Skeletal muscle satellite cell (primary cell): ENCODE results near the gene EDNRB.
A peak's percentile ranks its signal among the peaks of the same experiment; 100 is the strongest.

Experiments
- H3K27me3 ChIP-seq: 2 replicates; pipeline ENCODE4 v1.7.0; 2013; ENCODE audit warnings: low read length; ENCODE audit not compliant: control insufficient read depth, insufficient read depth
- H3K36me3 ChIP-seq: 2 replicates; pipeline ENCODE4 v1.7.0; 2013; ENCODE audit warnings: mild to moderate bottlenecking, control low read depth, low read length; ENCODE audit not compliant: insufficient read depth
- H3K4me1 ChIP-seq: 2 replicates; pipeline ENCODE4 v1.7.0; 2013; ENCODE audit warnings: low read length; ENCODE audit not compliant: control insufficient read depth, insufficient read depth
- H3K4me2 ChIP-seq: 2 replicates; pipeline ENCODE4 v1.7.0; 2013; ENCODE audit warnings: mild to moderate bottlenecking, low read length
- H3K4me3 ChIP-seq: 2 replicates; pipeline ENCODE4 v1.7.0; 2013; ENCODE audit warnings: low read length
- H3K9ac ChIP-seq: 2 replicates; pipeline ENCODE4 v1.7.0; 2013; ENCODE audit warnings: mild to moderate bottlenecking, low read depth, low read length, moderate library complexity
- H3K9me3 ChIP-seq: replicated peaks from 2 replicates; pipeline ENCODE4 v1.7.0; 2013; ENCODE audit warnings: mild to moderate bottlenecking, control low read depth, low read length

EDNRB gene

DNA sequence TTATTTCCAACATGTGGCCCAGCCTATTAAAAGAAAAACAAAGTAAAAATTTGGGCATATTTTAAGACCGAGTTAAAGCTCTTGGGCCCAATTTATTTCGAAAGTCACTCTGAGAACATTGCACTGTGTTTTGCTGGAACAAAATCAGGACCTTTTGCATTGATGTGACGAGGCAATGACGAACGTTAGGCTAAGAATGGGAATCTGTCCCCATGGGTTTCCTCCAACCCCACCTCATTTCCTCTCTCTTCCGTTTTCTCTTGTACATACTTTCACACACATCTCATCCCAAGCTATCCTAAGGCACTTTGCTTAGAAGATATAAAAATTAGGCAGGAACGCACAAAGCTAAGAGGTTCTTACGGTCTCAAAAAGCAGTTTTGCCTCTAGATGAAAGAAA lies 22.1 kb downstream of the EDNRB start:
- Histone ChIP-seq H3K4me3 (no peak overlapping the region), H3K9me3 (no peaks in the 10 kb centered on the region), H3K27me3 (no peaks in the 10 kb centered on the region), H3K9ac (peak overlapping the region; percentile 62), H3K4me1 (peaks cover 20% of the 10 kb centered on the region), H3K36me3 (no peaks in the 10 kb centered on the region), H3K4me2 (peak overlapping the region; percentile 74)

DNA sequence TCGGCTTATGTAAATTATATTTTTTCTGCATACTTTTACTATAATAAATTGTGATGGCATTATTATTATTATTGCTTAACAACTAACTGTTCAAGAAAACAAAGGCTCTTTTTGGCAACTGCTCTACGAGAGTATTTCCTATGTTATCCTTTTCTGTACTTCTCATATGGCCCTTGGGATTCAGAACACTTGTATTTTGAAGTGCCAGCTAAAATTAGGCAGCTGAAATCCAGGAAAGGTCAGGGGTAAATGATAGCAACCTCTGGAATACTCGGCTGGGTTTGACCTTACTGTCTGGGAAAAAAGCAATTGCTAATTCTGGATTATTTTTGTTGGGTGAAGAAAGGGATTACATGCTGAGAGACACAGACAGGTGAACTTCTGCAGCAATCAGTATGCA lies 23.9 kb downstream of the EDNRB start:
- H3K27me3 ChIP-seq, result no peaks in the 10 kb centered on the region
- H3K4me1 ChIP-seq, result peaks cover 20% of the 10 kb centered on the region
- no peaks in the 10 kb centered on the region for H3K9me3 ChIP-seq
- H3K4me2 ChIP-seq, result no peak overlapping the region
- no peaks in the 10 kb centered on the region for H3K36me3 ChIP-seq
- no peak overlapping the region for H3K4me3 ChIP-seq
- no peak overlapping the region for H3K9ac ChIP-seq

DNA sequence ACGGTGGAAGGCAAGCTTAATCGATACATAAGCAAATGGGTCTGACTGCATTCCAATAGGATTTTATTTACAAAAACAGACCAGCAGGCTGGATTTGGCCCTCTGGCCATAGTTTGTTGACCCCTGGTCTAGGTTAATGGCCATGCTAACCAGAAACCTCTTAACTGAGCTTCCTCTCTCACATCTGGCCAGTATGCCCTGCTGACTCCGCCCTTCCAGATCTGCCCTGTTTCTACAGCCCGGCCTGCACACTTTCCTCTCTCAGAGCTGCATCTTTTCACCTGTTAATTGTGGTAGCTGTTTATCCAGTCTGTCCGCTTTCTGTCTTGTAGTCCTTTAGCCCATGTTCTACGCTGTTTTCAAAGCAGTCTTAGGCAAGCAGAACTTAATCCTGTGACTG lies 25.6 kb downstream of the EDNRB start:
- H3K4me2 ChIP-seq, result no peak overlapping the region
- no peaks in the 10 kb centered on the region for H3K36me3 ChIP-seq
- no peaks in the 10 kb centered on the region for H3K27me3 ChIP-seq
- H3K4me3 ChIP-seq, result no peak overlapping the region
- H3K9me3 ChIP-seq, result no peaks in the 10 kb centered on the region
- peaks cover 15% of the 10 kb centered on the region for H3K4me1 ChIP-seq
- no peak overlapping the region for H3K9ac ChIP-seq

DNA sequence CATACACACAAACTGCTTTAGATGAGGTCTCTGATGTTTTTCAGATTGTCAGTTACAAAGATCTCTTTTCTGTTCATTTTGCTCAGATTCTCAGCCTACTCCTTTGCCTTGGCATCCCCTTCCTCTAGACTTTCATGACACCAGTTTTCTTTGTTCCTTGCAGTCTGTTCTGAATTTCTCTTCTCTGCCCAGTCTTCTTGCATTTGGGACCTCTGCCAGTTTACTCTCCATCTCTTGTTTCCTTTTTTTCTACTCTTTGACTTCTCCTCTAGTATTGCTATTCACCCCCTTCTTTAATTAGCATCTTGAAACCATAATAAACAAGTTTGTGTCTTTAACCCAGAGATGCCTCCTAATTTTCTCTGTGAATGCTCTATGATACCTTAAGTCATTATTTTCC lies 26.1 kb downstream of the EDNRB start:
- Histone ChIP-seq H3K36me3 (no peaks in the 10 kb centered on the region), H3K4me3 (no peak overlapping the region), H3K4me1 (peaks cover 9% of the 10 kb centered on the region), H3K4me2 (no peak overlapping the region), H3K9me3 (no peaks in the 10 kb centered on the region), H3K9ac (no peak overlapping the region), H3K27me3 (no peaks in the 10 kb centered on the region)

DNA sequence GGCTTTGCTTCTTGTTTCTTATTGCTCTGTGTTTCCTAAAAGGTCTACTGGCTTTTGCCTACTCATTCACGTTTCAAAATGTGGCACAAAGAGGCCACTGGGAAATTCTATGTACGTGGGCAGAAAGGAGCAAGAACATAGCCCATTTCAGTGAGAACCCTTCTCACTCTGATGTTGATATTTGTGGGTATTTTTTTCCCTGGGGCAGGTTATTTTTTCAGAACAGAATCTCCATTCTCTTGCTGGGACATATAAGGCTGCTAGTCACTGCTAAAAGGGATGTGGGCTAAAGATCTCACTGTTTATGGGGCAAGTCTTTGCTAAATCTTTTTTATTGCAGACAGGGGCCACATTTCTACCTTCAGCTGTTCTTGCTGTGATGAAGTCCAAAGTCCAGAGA lies 27.1 kb downstream of the EDNRB start:
- Histone ChIP-seq H3K27me3 (no peaks in the 10 kb centered on the region), H3K9me3 (no peaks in the 10 kb centered on the region), H3K9ac (no peak overlapping the region), H3K4me3 (no peak overlapping the region), H3K4me2 (no peak overlapping the region), H3K36me3 (no peaks in the 10 kb centered on the region), H3K4me1 (no peaks in the 10 kb centered on the region)

DNA sequence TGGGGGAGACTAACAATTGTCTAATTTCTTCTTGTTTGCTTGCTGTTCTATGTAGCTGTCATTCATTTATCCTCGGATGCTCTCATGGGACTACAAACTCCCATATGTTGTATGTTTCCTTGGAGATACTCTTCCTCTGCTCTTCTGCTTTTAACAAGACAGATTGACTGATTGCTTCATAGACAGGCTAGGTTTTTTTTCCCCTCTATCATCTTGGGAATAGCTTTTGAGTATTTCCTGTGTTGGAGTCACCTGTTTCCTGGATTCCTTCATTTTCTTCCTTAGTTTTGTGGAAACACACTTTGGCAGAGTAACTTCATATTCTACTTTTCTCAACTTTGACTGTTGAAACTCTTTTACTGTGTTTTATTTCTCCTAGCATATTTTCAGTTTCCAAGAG lies 27.6 kb downstream of the EDNRB start:
- Histone ChIP-seq H3K4me2 (no peak overlapping the region), H3K36me3 (no peaks in the 10 kb centered on the region), H3K4me3 (no peak overlapping the region), H3K9ac (no peak overlapping the region), H3K9me3 (no peaks in the 10 kb centered on the region), H3K27me3 (no peaks in the 10 kb centered on the region), H3K4me1 (no peaks in the 10 kb centered on the region)

DNA sequence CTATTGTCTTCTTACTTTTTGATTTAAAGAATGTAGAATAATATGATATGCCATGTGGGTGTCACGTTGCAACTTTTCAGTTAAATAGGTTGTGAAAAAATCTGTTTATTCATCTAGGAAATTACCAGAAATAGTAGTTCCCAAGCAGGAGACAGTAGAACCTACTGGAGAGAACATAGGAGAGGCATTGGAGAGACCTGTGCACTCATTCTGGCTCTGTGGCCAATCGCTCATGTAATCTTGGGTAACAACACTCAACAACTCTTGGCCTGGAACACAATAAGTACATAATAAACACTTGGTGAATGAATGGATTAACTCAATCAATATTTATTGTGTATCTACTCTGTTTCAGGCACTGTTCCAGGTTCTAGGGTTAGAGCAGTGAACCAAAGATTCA lies 35.3 kb downstream of the EDNRB start:
- H3K36me3 ChIP-seq, result no peaks in the 10 kb centered on the region
- no peaks in the 10 kb centered on the region for H3K9me3 ChIP-seq
- no peak overlapping the region for H3K4me3 ChIP-seq
- no peaks in the 10 kb centered on the region for H3K27me3 ChIP-seq
- H3K4me1 ChIP-seq, result peaks cover 2% of the 10 kb centered on the region
- no peak overlapping the region for H3K9ac ChIP-seq
- H3K4me2 ChIP-seq, result no peak overlapping the region

DNA sequence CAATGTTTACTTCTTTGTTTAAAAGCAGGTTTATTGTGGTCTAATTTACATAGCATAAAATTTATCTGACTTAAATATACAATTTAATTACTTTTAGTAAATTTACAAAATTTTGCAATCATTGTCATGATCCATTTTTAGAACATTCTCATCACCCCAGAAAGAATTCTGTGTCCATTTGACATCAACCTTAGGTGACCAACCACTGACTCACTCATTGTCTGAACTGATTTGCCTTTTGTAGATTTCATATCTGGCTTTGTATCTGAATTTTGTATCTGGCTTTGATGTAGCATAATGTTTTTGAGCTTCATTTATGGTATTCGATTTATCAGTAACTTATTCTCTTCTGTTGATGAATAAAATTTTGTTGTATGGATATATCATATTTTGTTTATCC lies 40.4 kb downstream of the EDNRB start:
- Histone ChIP-seq H3K9me3 (no peaks in the 10 kb centered on the region), H3K4me3 (no peak overlapping the region), H3K4me1 (peaks cover 27% of the 10 kb centered on the region), H3K27me3 (no peaks in the 10 kb centered on the region), H3K4me2 (no peak overlapping the region), H3K9ac (no peak overlapping the region), H3K36me3 (no peaks in the 10 kb centered on the region)

DNA sequence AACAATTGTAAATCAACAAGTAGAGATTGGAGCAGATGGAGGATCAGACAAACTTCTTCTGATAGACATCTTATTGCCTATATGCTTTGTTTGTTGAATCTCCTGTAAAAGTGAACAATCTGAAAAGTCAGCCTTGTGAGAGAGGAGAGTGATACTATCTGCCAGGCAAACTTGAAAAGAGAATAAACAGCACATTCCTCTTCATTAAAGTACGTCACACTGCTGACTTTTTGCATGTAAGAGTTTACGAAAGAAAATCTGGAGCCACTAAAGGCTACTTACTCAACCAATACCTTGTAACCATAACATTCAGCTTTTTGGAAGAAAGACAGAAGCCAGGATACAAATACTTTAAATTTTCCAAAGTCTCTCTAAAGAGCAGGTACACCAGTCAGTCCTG lies 42.5 kb downstream of the EDNRB start:
- Histone ChIP-seq H3K9ac (no peak overlapping the region), H3K9me3 (no peaks in the 10 kb centered on the region), H3K4me2 (no peak overlapping the region), H3K4me1 (peaks cover 32% of the 10 kb centered on the region), H3K36me3 (no peaks in the 10 kb centered on the region), H3K27me3 (no peaks in the 10 kb centered on the region), H3K4me3 (no peak overlapping the region)

DNA sequence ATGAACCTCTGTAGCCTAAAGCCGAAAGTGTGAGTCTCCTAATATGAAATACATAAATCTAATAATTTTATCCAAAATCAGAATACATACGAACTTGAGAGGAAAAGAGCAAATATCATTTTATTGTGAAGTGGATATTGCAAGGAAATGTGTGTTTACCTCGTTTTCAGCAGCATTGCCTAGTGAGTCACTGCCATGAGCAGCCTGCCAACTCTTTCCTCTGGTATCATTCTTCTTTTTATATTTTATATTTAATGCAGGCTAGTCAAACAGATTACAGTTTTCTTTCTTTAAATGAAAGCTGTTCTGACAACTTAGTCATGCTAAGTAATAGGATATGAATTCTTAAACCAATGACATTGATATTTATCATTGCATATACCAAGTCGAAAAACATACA lies 44.2 kb downstream of the EDNRB start:
- H3K36me3 ChIP-seq, result no peaks in the 10 kb centered on the region
- H3K9me3 ChIP-seq, result no peaks in the 10 kb centered on the region
- H3K4me2 ChIP-seq, result peak overlapping the region; percentile 4
- peak overlapping the region; percentile 30 for H3K9ac ChIP-seq
- no peak overlapping the region for H3K4me3 ChIP-seq
- no peaks in the 10 kb centered on the region for H3K27me3 ChIP-seq
- peaks cover 32% of the 10 kb centered on the region for H3K4me1 ChIP-seq

DNA sequence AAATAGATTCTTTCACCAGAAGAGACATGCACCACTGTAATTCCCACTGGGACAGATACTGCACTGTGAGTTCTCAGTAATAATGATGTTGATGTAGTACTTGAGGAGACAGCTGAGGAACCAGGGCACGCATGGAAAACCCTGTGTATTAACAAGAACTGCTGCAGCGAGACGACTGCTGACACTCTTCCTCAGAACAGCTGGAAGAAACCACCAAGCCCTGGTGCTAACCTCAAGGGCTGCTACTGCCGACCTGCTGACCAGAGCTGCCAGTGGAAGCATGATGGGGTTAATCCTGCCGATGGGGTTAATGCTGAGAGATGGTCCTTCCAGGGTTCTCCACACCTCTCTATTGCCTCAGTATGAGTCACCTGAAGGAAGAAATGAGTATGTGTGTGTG lies 45.6 kb downstream of the EDNRB start:
- H3K36me3 ChIP-seq, result no peaks in the 10 kb centered on the region
- H3K4me3 ChIP-seq, result no peak overlapping the region
- no peak overlapping the region for H3K9ac ChIP-seq
- H3K27me3 ChIP-seq, result no peaks in the 10 kb centered on the region
- no peak overlapping the region for H3K4me2 ChIP-seq
- peaks cover 33% of the 10 kb centered on the region for H3K4me1 ChIP-seq
- no peaks in the 10 kb centered on the region for H3K9me3 ChIP-seq

DNA sequence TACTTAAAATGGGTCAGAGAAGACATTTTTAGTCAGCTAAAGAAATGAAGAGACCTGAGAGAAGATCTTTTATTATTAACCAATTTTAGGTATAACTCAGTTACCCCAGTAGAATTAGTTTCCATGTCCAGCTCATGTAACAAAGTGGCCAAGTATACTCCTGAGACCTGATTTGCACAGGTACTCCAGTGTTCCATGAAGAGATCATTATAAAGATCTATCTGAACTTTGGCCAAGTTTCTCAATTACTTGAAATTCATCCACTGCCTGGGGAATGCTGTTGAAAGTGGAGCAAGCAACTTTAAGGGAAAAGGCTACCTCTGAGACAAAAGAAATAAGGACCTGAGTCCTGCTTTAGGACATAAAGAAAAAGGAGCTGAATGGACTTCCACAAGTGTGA lies 47.0 kb downstream of the EDNRB start:
- Histone ChIP-seq H3K4me1 (peaks cover 28% of the 10 kb centered on the region), H3K9me3 (no peaks in the 10 kb centered on the region)

More for the DNA sequence above, 47.0 kb downstream of the EDNRB start:
- H3K27me3 ChIP-seq, result no peaks in the 10 kb centered on the region
- H3K4me2 ChIP-seq, result no peak overlapping the region
- H3K9ac ChIP-seq, result no peak overlapping the region
- H3K36me3 ChIP-seq, result no peaks in the 10 kb centered on the region
- no peak overlapping the region for H3K4me3 ChIP-seq
